Sigmoid colon (tissue), 4 donors: ENCODE results near the gene POLR1D.

Experiments used
- POLR2AphosphoS5 ChIP-seq, 4 donors: sonication (generic); formaldehyde crosslinking; IDR thresholded peaks; one replicate each; pipeline ENCODE4 v1.6.1; 2017; ENCODE audit warnings: antibody characterized with exemption in 4 of 4
- TF ChIP-seq, protein P1 (sequence below), 4 experiments: fragments of 450-650 bp in 3 of 4; fragments of 200-600 bp in 1 of 4; IDR thresholded peaks; one replicate each; pipeline ENCODE4 v1.5.1; 2016 to 2019; ENCODE audit warnings: antibody characterized with exemption in 4 of 4, mild to moderate bottlenecking in 3 of 4, moderate library complexity in 2 of 4

DNA sequence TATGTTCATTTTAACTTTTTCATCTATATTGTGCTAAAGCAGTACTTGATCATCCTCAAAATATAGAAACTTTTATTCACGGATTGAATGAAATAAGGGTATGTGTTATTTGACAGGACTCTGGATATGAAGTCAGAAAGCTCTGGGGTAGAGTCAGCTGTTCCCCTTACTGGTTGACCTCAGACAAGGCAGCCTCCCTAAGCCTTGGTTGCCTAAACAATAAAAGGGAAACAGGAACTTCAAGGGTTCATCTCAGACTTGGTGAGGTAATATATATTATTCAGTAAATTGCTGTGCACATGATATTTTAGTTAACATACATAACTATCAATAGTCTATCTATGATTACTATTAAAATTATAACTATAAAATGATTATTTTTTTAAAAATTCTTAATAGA is 13.6 kb downstream of the POLR1D start:
- TF ChIP-seq, protein P1, sequence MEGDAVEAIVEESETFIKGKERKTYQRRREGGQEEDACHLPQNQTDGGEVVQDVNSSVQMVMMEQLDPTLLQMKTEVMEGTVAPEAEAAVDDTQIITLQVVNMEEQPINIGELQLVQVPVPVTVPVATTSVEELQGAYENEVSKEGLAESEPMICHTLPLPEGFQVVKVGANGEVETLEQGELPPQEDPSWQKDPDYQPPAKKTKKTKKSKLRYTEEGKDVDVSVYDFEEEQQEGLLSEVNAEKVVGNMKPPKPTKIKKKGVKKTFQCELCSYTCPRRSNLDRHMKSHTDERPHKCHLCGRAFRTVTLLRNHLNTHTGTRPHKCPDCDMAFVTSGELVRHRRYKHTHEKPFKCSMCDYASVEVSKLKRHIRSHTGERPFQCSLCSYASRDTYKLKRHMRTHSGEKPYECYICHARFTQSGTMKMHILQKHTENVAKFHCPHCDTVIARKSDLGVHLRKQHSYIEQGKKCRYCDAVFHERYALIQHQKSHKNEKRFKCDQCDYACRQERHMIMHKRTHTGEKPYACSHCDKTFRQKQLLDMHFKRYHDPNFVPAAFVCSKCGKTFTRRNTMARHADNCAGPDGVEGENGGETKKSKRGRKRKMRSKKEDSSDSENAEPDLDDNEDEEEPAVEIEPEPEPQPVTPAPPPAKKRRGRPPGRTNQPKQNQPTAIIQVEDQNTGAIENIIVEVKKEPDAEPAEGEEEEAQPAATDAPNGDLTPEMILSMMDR (IDR thresholded peaks at IDR 0.05), result no peak
- TF ChIP-seq POLR2AphosphoS5 (IDR thresholded peaks at IDR 0.05), result no peak
